ENCODE measurements around the gene LMNTD1.

LMNTD1 gene

DNA sequence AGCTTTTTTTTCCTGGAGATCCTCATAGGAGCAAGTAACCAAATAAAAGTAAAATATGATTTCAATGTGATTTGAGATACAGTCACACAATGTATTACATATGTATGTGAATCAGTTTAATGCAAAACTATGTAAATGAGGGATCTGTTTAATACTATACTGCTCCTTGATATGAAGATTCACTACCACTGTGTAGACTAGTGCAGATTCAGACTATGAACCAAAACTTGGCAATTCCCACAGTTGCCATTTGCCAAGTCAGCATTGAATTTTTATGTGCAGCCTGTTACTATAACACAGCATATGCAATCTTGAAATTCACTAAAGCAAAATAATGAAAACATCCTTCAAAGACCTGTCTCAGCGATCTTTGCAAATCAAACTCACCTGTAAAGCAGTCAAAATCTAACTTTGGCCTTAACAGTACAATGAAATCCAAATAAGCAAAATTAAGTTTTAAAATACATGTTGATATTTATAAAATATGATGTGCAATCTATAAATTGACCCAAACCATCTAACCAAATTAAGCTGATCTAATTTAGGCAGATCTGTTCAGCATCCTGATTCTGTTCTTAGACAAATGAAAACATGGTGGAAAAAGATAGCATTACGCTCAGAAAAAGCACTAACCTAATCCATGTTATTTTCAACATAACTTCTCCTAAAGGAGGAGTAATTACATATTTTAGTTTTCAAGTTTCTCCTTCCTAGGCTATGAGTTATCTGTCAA, 25.5 kb upstream of the LMNTD1 start:
- H3K9me3 ChIP-seq (ENCODE audit: control insufficient read depth, insufficient read depth, low read length): no peaks in the 10 kb centered on the region
- H3K9me2 ChIP-seq (replicated peaks; ENCODE audit: control insufficient read depth, low read length): no peaks in the 10 kb centered on the region
- H3F3A ChIP-seq (ENCODE audit: control insufficient read depth, insufficient read depth): no peaks in the 10 kb centered on the region
- no peaks in the 10 kb centered on the region for H3K27me3 ChIP-seq (ENCODE audit: control insufficient read depth, low read length)
- H4K20me1 ChIP-seq (ENCODE audit: control insufficient read depth, insufficient read depth, low read depth, low read length): no peaks in the 10 kb centered on the region
- no peak overlapping the region for H3K4me3 ChIP-seq (ENCODE audit: low read length)
- no peak for TF ChIP-seq EZH2phosphoT487 (IDR thresholded peaks at IDR 0.05; ENCODE audit: borderline replicate concordance, low read length)
- TF ChIP-seq, protein P1, sequence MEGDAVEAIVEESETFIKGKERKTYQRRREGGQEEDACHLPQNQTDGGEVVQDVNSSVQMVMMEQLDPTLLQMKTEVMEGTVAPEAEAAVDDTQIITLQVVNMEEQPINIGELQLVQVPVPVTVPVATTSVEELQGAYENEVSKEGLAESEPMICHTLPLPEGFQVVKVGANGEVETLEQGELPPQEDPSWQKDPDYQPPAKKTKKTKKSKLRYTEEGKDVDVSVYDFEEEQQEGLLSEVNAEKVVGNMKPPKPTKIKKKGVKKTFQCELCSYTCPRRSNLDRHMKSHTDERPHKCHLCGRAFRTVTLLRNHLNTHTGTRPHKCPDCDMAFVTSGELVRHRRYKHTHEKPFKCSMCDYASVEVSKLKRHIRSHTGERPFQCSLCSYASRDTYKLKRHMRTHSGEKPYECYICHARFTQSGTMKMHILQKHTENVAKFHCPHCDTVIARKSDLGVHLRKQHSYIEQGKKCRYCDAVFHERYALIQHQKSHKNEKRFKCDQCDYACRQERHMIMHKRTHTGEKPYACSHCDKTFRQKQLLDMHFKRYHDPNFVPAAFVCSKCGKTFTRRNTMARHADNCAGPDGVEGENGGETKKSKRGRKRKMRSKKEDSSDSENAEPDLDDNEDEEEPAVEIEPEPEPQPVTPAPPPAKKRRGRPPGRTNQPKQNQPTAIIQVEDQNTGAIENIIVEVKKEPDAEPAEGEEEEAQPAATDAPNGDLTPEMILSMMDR (IDR thresholded peaks at IDR 0.05; ENCODE audit: low read depth, low read length, poor library complexity, severe bottlenecking): no peak
- H3K4me2 ChIP-seq (ENCODE audit: low read length): no peak overlapping the region
- H3K27ac ChIP-seq (ENCODE audit: low read depth, low read length): no peak overlapping the region
- H3K36me3 ChIP-seq (ENCODE audit: control insufficient read depth, low read length): no peaks in the 10 kb centered on the region
- H3K4me1 ChIP-seq (ENCODE audit: control insufficient read depth, low read length): no peaks in the 10 kb centered on the region
- H3K79me2 ChIP-seq (ENCODE audit: control insufficient read depth, low read length): no peaks in the 10 kb centered on the region

DNA sequence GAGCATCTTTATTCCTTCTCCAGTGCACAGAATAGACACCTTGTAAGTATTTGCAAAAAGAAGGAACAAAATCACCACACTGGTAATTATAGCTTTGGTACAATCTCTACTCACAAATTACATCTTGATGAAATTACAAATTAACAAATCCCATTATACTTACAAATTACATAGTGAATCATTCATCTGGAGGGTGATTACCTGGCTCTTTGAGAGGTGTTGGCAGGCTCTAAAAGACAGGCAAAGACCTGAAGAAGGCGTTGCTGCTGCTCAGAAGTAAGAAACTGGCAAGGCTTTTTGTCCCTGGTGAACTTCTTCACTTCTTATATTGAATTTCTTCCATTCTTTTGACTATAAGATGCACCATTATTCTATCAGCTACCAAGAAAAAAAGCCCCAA, 21.7 kb upstream of the LMNTD1 start:
- Histone ChIP-seq H3K9me2 (replicated peaks; ENCODE audit: control insufficient read depth, low read length) (no peaks in the 10 kb centered on the region), H3K9me3 (ENCODE audit: control insufficient read depth, insufficient read depth, low read length) (no peaks in the 10 kb centered on the region), H4K20me1 (ENCODE audit: control insufficient read depth, insufficient read depth, low read depth, low read length) (no peaks in the 10 kb centered on the region), H3K4me1 (ENCODE audit: control insufficient read depth, low read length) (no peaks in the 10 kb centered on the region), H3K27me3 (ENCODE audit: control insufficient read depth, low read length) (0 out of 2 replicates have a peak, but pooled peaks cover 3% of the 10 kb centered on the region), H3K4me2 (ENCODE audit: low read length) (no peak overlapping the region), H3K4me3 (ENCODE audit: low read length) (no peak overlapping the region), H3F3A (ENCODE audit: control insufficient read depth, insufficient read depth) (no peaks in the 10 kb centered on the region), H3K27ac (ENCODE audit: low read depth, low read length) (no peak overlapping the region), H3K36me3 (ENCODE audit: control insufficient read depth, low read length) (no peaks in the 10 kb centered on the region), H3K79me2 (ENCODE audit: control insufficient read depth, low read length) (no peaks in the 10 kb centered on the region)
- TF ChIP-seq, protein P1 (IDR thresholded peaks at IDR 0.05; ENCODE audit: low read depth, low read length, poor library complexity, severe bottlenecking): no peak

DNA sequence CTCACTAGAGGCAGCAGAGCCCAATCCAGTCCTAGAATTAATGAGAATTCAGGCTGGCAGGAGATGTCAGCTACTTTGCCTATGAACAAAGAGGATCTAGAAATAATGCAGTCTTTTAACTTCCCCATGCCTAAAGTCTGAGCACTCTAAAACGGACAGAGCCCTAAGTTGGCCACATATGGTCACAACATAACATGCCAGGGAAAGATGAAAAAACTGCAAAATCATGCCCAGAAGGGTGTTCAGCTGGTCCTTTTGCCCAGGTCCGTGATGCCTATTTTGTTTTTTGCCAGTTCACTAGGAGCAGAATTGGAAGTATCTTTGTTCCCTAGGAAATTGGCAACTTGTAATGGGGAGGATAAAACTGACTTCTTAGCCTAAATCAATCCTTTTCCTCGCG, 20.3 kb upstream of the LMNTD1 start:
- no peaks in the 10 kb centered on the region for H3K4me1 ChIP-seq (ENCODE audit: control insufficient read depth, low read length)
- H3K9me3 ChIP-seq (ENCODE audit: control insufficient read depth, insufficient read depth, low read length): no peaks in the 10 kb centered on the region
- no peak overlapping the region for H3K4me2 ChIP-seq (ENCODE audit: low read length)
- 0 out of 2 replicates have a peak, but pooled peaks cover 3% of the 10 kb centered on the region for H3K27me3 ChIP-seq (ENCODE audit: control insufficient read depth, low read length)
- TF ChIP-seq, protein P1 (IDR thresholded peaks at IDR 0.05; ENCODE audit: low read depth, low read length, poor library complexity, severe bottlenecking): no peak
- TF ChIP-seq EZH2phosphoT487 (IDR thresholded peaks at IDR 0.05; ENCODE audit: borderline replicate concordance, low read length): no peak
- no peak overlapping the region for H3K27ac ChIP-seq (ENCODE audit: low read depth, low read length)
- no peak overlapping the region for H3K4me3 ChIP-seq (ENCODE audit: low read length)
- no peaks in the 10 kb centered on the region for H3F3A ChIP-seq (ENCODE audit: control insufficient read depth, insufficient read depth)
- no peaks in the 10 kb centered on the region for H3K79me2 ChIP-seq (ENCODE audit: control insufficient read depth, low read length)
- H3K9me2 ChIP-seq (replicated peaks; ENCODE audit: control insufficient read depth, low read length): no peaks in the 10 kb centered on the region
- H4K20me1 ChIP-seq (ENCODE audit: control insufficient read depth, insufficient read depth, low read depth, low read length): no peaks in the 10 kb centered on the region
- no peaks in the 10 kb centered on the region for H3K36me3 ChIP-seq (ENCODE audit: control insufficient read depth, low read length)

All from DOHH2 (cell line).